GM19455 (cell line): ENCODE results near the gene MICALL1.
"Not testable (repeated sequence)": the region's sequence is repeated elsewhere in the genome, so short reads cannot be mapped to it uniquely, and the experiment has no call there.

Experiments
- ATAC-seq: cut with Tn5 transposase; IDR thresholded peaks from one replicate; pipeline ENCODE4 v1.9.1; 2021; ENCODE audit not compliant: unreplicated experiment

MICALL1 gene

GRCh38 chr22:37954686-37955085 lies 48.6 kb downstream of the MICALL1 start:
- no peak for ATAC-seq

DNA sequence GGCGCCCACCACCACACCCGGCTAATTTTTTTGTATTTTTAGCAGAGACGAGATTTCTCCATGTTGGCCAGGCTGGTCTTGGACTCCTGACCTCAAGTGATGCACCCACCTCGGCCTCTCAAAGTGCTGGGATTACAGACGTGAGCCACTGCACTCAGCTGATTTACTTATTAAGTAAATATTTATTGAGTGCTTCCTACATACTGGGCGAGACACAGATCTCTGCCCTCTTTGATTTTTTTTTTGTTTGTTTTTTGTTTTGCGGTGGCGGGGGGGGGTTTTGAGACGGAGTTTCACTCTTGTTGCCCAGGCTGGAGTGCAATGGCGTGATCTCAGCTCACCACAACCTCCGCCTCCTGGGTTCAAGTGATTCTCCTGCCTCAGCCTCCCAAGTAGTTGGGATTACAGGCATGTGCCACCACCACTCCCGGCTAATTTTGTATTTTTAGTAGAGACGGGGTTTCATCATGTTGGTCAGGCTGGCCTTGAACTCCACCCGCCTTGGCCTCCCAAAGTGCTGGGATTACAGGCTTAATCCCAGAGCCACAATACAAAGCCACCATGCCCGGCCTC lies 49.8 kb downstream of the MICALL1 start:
- not testable (repeated sequence) for ATAC-seq

- ATAC-seq = no peak
Observed at GRCh38 chr22:37957232-37957631, 51.1 kb downstream of the MICALL1 start.

- no peak for ATAC-seq
Observed at GRCh38 chr22:37959231-37959825, 53.2 kb downstream of the MICALL1 start.

GRCh38 chr22:37961062-37961461 lies 55.0 kb downstream of the MICALL1 start:
- ATAC-seq = no peak

- ATAC-seq = no peak
Observed at GRCh38 chr22:37965940-37966664, 60.0 kb downstream of the MICALL1 start.

DNA sequence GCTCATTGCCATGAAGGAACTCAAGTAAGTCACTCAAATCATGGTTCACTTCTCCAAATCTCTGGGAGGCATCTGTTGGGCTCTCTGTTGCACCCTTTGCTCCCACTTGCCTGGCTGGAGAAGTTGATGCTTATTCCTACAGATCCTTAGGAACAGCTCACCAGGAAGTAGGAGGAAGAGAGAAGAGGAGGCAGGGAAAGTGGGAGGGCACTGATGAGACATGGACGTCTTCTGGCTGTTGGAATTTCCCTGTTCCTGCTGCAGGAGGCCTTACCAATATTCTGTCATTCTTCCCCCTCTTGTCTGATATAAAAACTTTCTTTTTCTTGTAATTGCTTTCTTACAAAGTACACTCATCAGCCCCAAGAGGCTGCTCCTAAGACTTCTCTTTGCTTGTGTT lies 61.0 kb downstream of the MICALL1 start:
- no peak for ATAC-seq

GRCh38 chr22:37967637-37968451 lies 61.7 kb downstream of the MICALL1 start:
- no peak for ATAC-seq

DNA sequence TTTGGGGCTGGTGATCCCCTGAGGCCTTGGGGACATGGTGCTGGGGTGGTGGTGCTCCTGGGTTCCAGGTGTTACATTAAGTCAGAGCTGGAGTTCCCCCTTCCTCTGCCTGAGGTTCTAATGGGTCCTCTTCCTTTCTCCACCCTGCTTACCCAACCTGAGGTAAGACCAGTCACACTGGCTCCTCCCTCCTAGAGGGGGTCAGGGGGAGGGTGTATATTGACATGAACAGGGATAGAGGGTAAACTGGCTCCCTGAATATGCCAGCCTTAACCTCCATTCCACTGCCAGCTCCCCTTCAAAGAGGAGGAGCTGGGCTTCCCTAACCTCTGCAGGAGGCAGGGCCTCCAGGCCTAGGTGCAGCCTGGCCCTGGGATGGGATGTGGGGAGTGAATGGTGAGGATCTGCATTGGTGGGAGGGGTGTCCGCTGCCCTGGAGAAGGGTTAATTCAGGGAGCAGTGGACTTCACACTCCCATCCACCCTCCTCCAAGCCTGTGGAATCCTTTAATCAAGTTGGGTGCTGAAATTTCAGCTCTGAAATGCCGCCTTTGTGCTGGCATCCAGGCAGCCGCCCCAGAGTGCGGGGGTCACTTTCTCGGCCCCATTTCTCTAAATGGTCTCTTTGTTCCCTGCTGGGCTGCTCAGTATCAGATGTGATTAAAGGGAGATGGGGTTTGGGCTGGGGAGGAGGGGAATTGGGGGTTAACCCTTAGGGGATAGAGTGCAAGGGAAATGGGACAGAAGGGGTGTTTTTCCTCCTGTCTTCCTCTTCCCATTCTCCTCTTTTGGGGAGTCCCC lies 62.6 kb downstream of the MICALL1 start:
- no peak for ATAC-seq

DNA sequence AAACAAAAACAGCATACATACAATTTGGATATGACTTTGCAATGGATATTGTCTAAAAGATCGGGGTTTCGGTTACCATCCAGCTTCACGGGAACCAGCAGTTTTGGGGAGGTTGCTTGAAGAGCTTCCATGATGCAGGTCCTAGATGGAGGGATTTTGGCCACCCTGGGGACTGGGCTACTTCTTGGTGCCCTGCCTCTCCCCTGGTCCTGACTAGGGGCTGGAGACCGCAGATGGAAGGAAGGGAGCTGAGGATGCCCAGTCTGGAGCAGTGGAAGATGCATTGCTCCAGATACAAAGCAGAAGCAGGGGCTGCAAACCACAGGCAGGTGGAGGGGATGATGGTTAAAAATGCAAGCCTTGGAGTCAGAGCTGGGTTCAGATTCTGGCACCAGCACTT lies 64.8 kb downstream of the MICALL1 start:
- no peak for ATAC-seq

DNA sequence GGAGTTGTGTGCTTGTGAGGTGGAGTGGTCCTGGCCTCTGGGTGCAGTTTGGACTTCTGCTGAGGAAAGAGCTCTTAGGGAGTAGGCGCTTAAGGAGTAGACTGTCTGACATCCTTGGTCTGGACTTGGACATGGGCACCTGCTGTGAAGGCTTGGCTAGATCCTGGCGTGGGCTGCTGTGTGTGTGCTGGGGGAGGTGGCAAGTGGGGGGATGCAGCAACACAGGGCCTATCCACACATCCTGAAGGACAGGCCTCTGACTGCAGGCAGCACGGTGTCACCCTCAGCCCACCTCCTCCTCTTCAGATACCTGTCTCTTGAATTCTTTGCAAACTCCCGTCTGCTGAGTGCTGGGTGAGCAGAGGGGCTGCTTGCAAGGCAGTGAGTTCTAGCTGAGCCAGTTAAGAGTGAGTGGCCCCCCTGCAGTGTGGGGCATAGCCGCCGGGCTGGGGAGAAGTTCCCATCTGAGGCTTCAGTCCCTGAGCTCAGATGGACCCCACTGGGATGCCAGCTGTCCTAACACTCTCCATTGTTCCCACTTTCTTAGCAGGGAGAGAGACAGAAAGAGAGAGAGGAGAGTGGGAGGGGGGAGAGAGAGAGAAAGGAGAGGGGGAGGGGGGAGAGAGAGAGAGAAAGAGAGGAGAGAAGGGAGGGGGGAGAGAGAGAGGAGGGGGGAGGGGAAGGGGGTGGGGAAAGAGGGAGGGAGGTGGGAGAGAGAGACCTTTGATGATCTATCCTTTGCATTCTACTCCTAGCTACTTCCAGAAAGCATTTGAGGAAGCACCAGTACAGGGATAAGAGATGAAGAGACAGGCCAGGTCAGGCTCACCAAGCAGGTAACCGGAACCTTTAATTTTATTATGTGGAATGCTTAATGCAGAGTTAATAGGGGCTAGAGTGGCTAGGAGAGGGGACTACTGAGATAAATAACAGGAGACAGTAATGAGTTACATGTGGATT lies 65.7 kb downstream of the MICALL1 start:
- ATAC-seq = no peak

- no peak for ATAC-seq
Observed at GRCh38 chr22:37972527-37972926, 66.4 kb downstream of the MICALL1 start.

DNA sequence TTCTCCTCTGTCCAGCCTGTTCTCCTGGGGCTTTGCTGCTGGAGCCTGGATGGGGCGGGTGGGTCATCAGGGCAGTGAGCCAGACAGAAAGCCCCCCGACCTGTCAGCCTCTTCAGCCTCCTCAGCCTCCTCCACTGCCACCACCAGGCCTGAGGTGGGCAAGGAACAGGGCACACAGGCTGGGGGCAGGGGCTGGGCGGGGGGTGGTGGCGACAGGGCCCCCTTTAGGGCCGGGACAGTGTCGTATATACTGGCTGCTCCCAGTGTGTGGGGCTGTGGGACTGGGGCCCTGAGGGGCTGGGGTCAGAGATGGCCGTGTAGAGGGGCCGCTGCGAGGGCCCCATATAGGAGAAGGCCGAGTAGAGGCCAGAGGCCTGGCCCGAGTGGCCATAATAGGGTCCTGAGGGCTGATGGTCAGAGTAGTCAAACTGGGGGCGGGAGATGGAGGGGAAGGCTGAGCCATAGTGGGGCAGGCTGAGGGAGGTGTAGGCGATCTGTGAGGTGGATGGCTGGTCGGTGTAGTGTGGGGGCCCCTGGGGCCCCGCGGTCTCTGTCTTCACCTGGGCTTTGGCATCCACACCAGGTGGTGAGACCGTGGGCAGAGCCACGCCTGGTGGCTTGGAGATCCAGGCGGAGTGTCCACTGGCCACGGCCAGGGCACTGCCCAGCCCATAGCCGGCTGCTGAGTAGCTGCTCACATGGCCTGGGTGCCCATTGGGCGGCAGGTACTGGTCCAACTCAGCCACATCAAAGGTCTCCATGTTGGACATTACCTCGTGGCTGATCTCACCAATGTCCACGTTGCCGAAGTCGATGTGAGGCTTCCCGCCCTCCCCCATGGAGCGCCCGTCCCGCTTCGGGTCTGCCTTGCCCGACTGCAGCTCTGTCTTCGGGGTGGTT lies 67.4 kb downstream of the MICALL1 start:
- ATAC-seq = no peak

GRCh38 chr22:37975153-37975552 lies 69.1 kb downstream of the MICALL1 start:
- no peak for ATAC-seq

GRCh38 chr22:37976022-37976421 lies 69.9 kb downstream of the MICALL1 start:
- ATAC-seq = not testable (repeated sequence)

DNA sequence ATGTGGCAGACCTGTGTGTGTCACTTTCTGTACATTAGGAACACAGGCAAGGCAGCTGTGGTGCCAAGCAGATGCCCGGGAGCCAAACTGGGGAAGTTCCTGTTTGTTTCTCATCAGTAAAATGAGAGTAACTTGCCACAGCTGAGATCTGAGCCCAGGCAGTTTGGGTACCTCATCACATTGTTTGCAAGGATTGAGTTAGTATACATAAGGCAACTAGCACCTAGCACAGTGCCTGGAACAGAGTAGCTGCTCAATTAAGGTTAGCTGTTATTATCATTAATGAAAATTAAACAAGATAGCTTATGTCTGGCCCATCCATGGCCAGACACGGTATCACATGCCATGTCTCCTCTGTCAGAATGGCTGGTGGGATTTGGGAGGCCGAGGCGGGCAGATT lies 70.5 kb downstream of the MICALL1 start:
- ATAC-seq = no peak

DNA sequence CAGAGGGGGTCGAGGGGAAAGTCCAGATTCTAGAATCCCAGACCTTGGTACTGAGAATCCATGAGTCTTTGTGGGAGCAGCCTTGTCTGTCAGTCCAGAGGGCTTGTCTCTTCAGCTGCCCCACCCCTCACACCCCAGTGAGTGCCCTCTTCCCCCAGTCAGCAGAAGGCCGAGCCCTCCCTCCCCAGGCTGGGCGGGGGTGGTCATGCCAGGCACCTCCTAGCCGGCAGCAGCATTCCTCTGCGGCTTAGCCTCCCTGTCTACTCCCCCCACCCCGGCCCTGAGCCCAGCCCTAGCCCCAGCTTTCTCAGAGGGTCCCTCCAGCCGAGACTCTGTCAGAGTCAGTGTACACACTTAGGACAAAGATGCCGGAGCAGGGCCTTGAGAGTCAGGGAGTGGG lies 73.7 kb downstream of the MICALL1 start:
- ATAC-seq = no peak

DNA sequence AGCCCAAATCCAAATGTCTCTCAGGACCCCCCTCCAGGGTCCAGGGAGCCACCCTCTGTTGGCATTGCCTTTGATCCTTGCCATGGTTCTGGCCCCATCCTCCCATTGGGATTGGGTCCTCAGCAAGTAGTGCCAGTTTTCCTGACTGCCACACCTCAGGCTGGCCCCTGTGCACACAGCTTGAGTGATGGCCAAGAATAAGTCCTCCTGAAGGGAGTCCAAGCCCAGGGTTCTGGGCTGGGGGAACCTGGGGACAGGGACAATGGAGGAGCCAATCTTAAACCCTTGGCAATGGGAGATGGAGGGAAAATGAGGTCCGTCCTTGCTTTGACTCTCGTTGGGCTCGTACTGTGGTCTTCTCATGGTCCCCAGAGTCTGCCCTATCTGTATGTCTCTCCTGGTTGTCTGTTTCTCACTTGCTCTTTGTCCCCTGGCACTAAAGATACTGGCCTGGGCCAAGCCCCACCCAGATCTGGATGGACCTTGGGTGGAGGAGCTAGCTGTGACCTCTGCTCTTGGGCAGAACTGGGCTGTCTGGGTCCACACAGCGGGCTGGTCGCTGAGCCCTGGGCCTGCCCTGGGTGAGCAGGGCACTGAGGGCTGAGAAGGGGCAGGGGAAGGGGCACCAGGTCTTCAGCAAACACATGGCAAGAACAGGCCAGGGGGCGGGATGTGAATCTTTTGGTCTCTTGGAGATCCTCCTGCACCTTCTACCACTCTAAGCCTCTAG lies 75.3 kb downstream of the MICALL1 start:
- ATAC-seq = no peak
